HL-60 (cell line): ENCODE measurements around the gene STRIT1.

Experiments used
- CTCF ChIP-seq: IDR thresholded peaks from one replicate; pipeline ENCODE4 v1.5.1; 2011; ENCODE audit warnings: low read length, control low read depth, inconsistent platforms; ENCODE audit not compliant: insufficient read depth
- GABPA ChIP-seq: IDR thresholded peaks from 2 replicates; pipeline ENCODE4 v1.6.1; 2012; ENCODE audit warnings: low read depth
- POLR2AphosphoS5 ChIP-seq: IDR thresholded peaks from 2 replicates; pipeline ENCODE4 v1.6.1; 2012; ENCODE audit warnings: low read depth
- REST ChIP-seq: IDR thresholded peaks from 2 replicates; pipeline ENCODE4 v1.6.1; 2012; ENCODE audit warnings: low read depth; ENCODE audit not compliant: insufficient replicate concordance

- TF ChIP-seq CTCF (no peak), POLR2AphosphoS5 (no peak), REST (no peak), GABPA (no peak)
Measured at GRCh38 chr3:155335724-155336354, 42.4 kb upstream of the STRIT1 start.
